Tibial nerve (tissue), 4 donors: Measurements from ENCODE around the gene ZFP64. TPM values are rescaled to one million over a fixed set of nuclear protein-coding genes. Genes with fewer than 3 reads are reported as not detected.

Source experiments
- DNase-seq, 2 donors: peaks; one replicate each; pipeline ENCODE4 v3.0.0-alpha.2; 2019; ENCODE audit warnings: low spot score in 2 of 2
- H3K27ac ChIP-seq, 4 donors: fragments of 200-600 bp; sonication (generic) in 3 of 4; one replicate each; pipeline ENCODE4 v1.5.1; 2017 to 2019; ENCODE audit warnings: mild to moderate bottlenecking in 1 of 4
- H3K27me3 ChIP-seq, 2 donors: fragments of 200-600 bp; sonication (generic) in 1 of 2; one replicate each; pipeline versions ENCODE4 v1.5.1 to v1.6.0; 2017 to 2019
- H3K36me3 ChIP-seq, 3 donors: fragments of 200-600 bp; sonication (generic); one replicate each; pipeline ENCODE4 v1.5.1; 2018 to 2019
- H3K4me1 ChIP-seq, 4 donors: fragments of 200-600 bp; sonication (generic) in 3 of 4; one replicate each; pipeline ENCODE4 v1.5.1; 2017 to 2019
- H3K4me3 ChIP-seq, 4 donors: fragments of 200-600 bp; sonication (generic) in 3 of 4; one replicate each; pipeline ENCODE4 v1.5.1; 2017 to 2019; ENCODE audit warnings: mild to moderate bottlenecking in 1 of 4, moderate library complexity in 1 of 4
- H3K9me3 ChIP-seq, 4 donors: fragments of 200-600 bp; sonication (generic) in 3 of 4; one replicate each; pipeline ENCODE4 v1.5.1; 2017 to 2019
- EP300 ChIP-seq, 2 donors: sonication (generic); formaldehyde crosslinking; IDR thresholded peaks; one replicate each; pipeline ENCODE4 v1.6.1; 2017; ENCODE audit warnings: antibody characterized with exemption in 2 of 2, mild to moderate bottlenecking in 1 of 2
- POLR2A ChIP-seq, 2 donors: fragments of 450-650 bp; IDR thresholded peaks; one replicate each; pipeline ENCODE4 v1.6.1; 2017; ENCODE audit warnings: antibody characterized with exemption in 2 of 2, mild to moderate bottlenecking in 2 of 2, moderate library complexity in 2 of 2
- WGBS, 2 donors: methylation state at CpG; one replicate each; pipeline ENCODE4 v1.1.5; 2018; 5-methylcytosine and 5-hydroxymethylcytosine counted together
- total RNA-seq, 4 donors: library from RNA; depleted of rRNA; stranded (reverse); fragments of >200 nt; gene quantifications; one replicate each; pipeline ENCODE4 v1.1.0, GENCODE V29; 2016
- TF ChIP-seq, protein P1 (sequence below), 5 experiments: fragments of 200-600 bp in 3 of 5; fragments of 450-650 bp in 2 of 5; sonication (generic) in 3 of 5; IDR thresholded peaks; one replicate each; pipeline ENCODE4 v1.5.1; 2016 to 2019; ENCODE audit warnings: antibody characterized with exemption in 5 of 5, mild to moderate bottlenecking in 3 of 5, moderate library complexity in 2 of 5

ZFP64 gene
- total RNA-seq, 4 donors from 2014 or later: 14.0 to 19.4 (median 15.9) TPM

DNA sequence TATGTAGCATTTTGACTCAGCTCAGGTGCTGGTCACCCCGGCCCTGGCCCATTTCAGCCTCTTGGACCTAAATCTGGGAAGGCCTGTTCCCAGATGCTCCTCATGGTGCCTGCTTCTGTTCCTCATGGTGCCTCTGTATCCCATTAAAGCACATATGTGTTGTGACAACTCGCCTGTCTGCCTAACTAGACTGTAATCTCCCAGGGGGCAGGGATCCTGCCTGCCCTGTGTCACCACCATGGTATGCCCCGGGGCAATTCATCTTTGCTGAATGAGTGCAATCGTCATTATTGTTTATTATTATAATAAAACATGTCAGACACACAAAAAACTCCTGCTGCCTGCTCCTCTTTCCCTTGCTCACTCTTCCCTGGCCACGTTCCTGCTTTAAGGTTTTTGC lies 62.0 kb downstream of the ZFP64 start:
- no peak for DNase-seq
- no peaks in the 10 kb centered on the region for H3K9me3 ChIP-seq

DNA sequence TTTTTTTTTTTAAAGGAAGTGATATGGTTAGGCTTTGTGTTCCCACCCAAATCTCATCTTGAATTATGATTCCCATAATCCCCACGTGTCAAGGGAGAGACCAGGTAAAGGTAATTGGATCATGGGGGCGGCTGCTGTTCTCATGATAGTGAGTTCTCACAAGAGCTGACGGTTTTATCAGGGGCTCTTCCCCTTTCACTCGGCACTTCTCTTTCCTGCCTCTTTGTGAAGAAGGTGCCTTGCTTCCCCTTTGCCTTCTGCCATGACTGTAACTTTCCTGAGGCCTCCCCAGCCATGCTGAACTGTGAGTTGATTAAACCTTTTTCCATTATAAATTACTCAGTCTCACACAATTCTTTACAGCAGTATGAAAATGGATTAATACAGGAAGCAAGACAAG lies 64.3 kb downstream of the ZFP64 start:
- Histone ChIP-seq H3K4me1 (no peaks in the 10 kb centered on the region), H3K9me3 (peaks cover 0 to 2% (median 0%) of the 10 kb centered on the region in 4 donors), H3K27ac (no peak overlapping the region), H3K27me3 (no peaks in the 10 kb centered on the region), H3K36me3 (peaks cover 0 to 15% (median 0%) of the 10 kb centered on the region in 3 donors), H3K4me3 (no peak overlapping the region)
- TF ChIP-seq, protein P1, sequence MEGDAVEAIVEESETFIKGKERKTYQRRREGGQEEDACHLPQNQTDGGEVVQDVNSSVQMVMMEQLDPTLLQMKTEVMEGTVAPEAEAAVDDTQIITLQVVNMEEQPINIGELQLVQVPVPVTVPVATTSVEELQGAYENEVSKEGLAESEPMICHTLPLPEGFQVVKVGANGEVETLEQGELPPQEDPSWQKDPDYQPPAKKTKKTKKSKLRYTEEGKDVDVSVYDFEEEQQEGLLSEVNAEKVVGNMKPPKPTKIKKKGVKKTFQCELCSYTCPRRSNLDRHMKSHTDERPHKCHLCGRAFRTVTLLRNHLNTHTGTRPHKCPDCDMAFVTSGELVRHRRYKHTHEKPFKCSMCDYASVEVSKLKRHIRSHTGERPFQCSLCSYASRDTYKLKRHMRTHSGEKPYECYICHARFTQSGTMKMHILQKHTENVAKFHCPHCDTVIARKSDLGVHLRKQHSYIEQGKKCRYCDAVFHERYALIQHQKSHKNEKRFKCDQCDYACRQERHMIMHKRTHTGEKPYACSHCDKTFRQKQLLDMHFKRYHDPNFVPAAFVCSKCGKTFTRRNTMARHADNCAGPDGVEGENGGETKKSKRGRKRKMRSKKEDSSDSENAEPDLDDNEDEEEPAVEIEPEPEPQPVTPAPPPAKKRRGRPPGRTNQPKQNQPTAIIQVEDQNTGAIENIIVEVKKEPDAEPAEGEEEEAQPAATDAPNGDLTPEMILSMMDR (IDR thresholded peaks at IDR 0.05): no peak
- TF ChIP-seq POLR2A (IDR thresholded peaks at IDR 0.05): no peak
- TF ChIP-seq EP300 (IDR thresholded peaks at IDR 0.05): no peak
- no peak for DNase-seq
- 59 to 78% methylated on average over 4 of the region's 4 CpGs for WGBS, 2 donors

More for the DNA sequence above, 62.0 kb downstream of the ZFP64 start:
- WGBS, 2 donors: 85 to 91% methylated on average over 5 of the region's 5 CpGs
- no peaks in the 10 kb centered on the region for H3K27me3 ChIP-seq
- H3K27ac ChIP-seq: no peak overlapping the region
- no peaks in the 10 kb centered on the region for H3K4me1 ChIP-seq
- H3K4me3 ChIP-seq: no peak overlapping the region
- TF ChIP-seq, protein P1 (IDR thresholded peaks at IDR 0.05): no peak
- TF ChIP-seq EP300 (IDR thresholded peaks at IDR 0.05): no peak
- no peak for TF ChIP-seq POLR2A (IDR thresholded peaks at IDR 0.05)
- H3K36me3 ChIP-seq: no peaks in the 10 kb centered on the region

DNA sequence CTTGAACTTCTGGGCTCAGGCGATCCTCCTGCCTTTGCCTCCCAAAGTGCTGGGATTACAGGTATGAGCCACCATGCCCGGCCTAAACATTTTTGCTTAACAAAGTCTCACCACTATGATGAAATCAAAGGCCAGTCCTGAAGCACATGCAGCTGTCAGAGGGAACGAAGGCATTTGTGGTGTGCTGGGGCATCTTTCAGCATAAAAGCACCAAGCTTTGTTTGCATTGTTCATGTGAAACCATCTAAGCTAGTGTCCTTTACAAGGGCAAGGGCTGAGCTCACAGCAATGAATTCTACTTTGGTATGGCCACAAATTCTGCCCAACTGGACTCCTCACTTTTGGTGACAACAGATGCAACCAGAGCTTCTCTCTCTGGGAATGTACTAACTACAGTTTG lies 66.8 kb downstream of the ZFP64 start:
- no peaks in the 10 kb centered on the region for H3K27me3 ChIP-seq
- H3K4me3 ChIP-seq: no peak overlapping the region
- no peak for DNase-seq
- H3K9me3 ChIP-seq: peaks cover 0 to 13% (median 0%) of the 10 kb centered on the region in 4 donors
- TF ChIP-seq POLR2A (IDR thresholded peaks at IDR 0.05) (no peak), EP300 (IDR thresholded peaks at IDR 0.05) (no peak)
- TF ChIP-seq, protein P1 (IDR thresholded peaks at IDR 0.05): no peak
- no peaks in the 10 kb centered on the region for H3K4me1 ChIP-seq
- no peak overlapping the region for H3K27ac ChIP-seq
- WGBS, 2 donors: 89% methylated on average over 3 of the region's 3 CpGs
- H3K36me3 ChIP-seq: peaks cover 0 to 38% (median 0%) of the 10 kb centered on the region in 3 donors

DNA sequence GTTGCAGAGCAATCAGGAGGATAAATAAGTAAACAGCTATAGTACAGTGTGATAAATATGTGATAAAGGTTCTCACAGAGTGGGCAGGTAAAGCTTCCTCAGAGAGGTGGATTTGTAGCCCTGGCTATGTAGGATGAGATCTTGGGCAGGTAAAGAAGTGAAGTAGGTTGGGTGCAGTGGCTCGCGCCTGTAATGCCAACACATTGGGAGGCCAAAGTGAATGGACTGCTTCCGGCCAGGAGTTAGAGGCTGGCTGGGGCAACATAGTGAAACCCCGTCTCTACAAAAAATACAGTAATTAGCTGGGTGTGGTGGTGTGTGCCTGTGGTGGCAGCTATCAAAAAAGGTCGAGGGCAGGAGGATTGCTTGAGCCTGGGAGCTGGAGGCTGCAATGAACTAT lies 72.9 kb downstream of the ZFP64 start:
- Histone ChIP-seq H3K27ac (no peak overlapping the region), H3K4me3 (no peak overlapping the region), H3K9me3 (peaks cover 0 to 13% (median 0%) of the 10 kb centered on the region in 4 donors), H3K27me3 (no peaks in the 10 kb centered on the region), H3K36me3 (peaks cover 0 to 64% (median 0%) of the 10 kb centered on the region in 3 donors), H3K4me1 (no peaks in the 10 kb centered on the region)
- WGBS, 2 donors: 80 to 88% methylated on average over 5 of the region's 5 CpGs
- TF ChIP-seq, protein P1 (IDR thresholded peaks at IDR 0.05): no peak
- TF ChIP-seq POLR2A (IDR thresholded peaks at IDR 0.05): no peak
- TF ChIP-seq EP300 (IDR thresholded peaks at IDR 0.05): no peak
- no peak for DNase-seq

DNA sequence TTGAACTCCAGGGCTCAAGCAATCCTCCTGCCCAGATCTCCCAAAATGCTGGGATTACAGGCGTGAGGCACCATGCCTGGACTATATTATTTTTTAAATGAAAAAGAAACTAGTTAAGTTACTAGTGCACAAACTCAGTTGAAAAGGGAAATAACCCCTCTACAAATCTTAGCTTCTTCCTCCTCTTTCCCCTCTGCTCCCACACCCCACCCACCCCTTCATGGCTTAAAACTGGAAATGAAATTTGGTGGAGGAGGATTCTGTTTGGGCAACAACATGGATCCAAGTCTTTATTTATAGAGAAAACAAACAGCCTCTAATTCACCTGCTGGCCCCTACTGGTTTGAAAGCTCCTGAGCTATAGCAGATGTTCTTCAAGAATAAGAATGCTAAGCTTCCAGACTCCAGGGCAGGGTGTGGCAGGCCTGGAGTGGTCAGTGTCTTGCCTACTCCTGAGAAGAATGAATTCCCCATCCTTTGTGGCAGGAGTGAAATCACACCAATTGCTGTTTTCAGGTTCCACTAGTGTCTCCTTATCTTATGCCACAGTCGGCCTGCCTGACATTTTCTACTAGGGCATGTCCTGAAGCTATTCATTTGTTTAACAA lies 73.5 kb downstream of the ZFP64 start:
- DNase-seq: no peak
- peaks cover 0 to 59% (median 0%) of the 10 kb centered on the region in 3 donors for H3K36me3 ChIP-seq
- H3K27ac ChIP-seq: no peak overlapping the region
- H3K4me1 ChIP-seq: no peaks in the 10 kb centered on the region
- TF ChIP-seq, protein P1 (IDR thresholded peaks at IDR 0.05): no peak
- TF ChIP-seq POLR2A (IDR thresholded peaks at IDR 0.05) (no peak), EP300 (IDR thresholded peaks at IDR 0.05) (no peak)
- no peak overlapping the region for H3K4me3 ChIP-seq
- H3K27me3 ChIP-seq: no peaks in the 10 kb centered on the region
- WGBS, 2 donors: 61 to 64% methylated on average over 2 of the region's 2 CpGs
- H3K9me3 ChIP-seq: peaks cover 0 to 13% (median 0%) of the 10 kb centered on the region in 4 donors
